K562 (cell line): ENCODE measurements around the gene MCU.
"Not testable (repeated sequence)": the region's sequence is repeated elsewhere in the genome, so short reads cannot be mapped to it uniquely, and the experiment has no call there.

Source experiments
- CBX8 ChIP-seq: fragments of 200-600 bp; sonication (generic); IDR thresholded peaks from 2 replicates; pipeline ENCODE4 v1.6.1; 2012; ENCODE audit warnings: borderline replicate concordance, mixed run types, low read depth, mild to moderate bottlenecking, moderate library complexity, mixed read lengths, low read length, control low read depth, inconsistent platforms; ENCODE audit not compliant: poor library complexity, severe bottlenecking; ENCODE audit errors: extremely low read depth
- ETV5 ChIP-seq: sonication (generic); formaldehyde crosslinking; IDR thresholded peaks from 2 replicates; pipeline ENCODE4 v1.4.0; 2020; ENCODE audit warnings: low read depth, mild to moderate bottlenecking, missing genetic modification reagents
- EZH2 ChIP-seq: IDR thresholded peaks from 2 replicates; pipeline ENCODE4 v1.6.1; 2012; ENCODE audit warnings: low read depth, mild to moderate bottlenecking, inconsistent platforms, low read length, borderline replicate concordance
- MYC ChIP-seq, 2 experiments: fragments of 250-450 bp in 1 of 2; sonication (Bioruptor Pico) in 1 of 2; IDR thresholded peaks; 2 replicates each; pipeline versions ENCODE4 v1.5.1 to v1.6.1; 2012 to 2021; ENCODE audit warnings: low read depth in 2 of 2, borderline replicate concordance in 1 of 2, improper control_type of control experiment in 1 of 2, low read length in 1 of 2, mild to moderate bottlenecking in 1 of 2, moderate library complexity in 1 of 2
- NFYB ChIP-seq: IDR thresholded peaks from 2 replicates; pipeline ENCODE4 v1.6.1; 2011; ENCODE audit warnings: mild to moderate bottlenecking, moderate library complexity; ENCODE audit not compliant: insufficient read length; ENCODE audit errors: extremely low read depth
- TF ChIP-seq, protein P1 (sequence below): sonication (generic); formaldehyde crosslinking; IDR thresholded peaks from 2 replicates; pipeline ENCODE4 v1.8.0; 2022; ENCODE audit warnings: mild to moderate bottlenecking, missing genetic modification reagents
- TF ChIP-seq, protein P2 (sequence below): fragments of 450-650 bp; formaldehyde crosslinking; IDR thresholded peaks from 2 replicates; pipeline ENCODE4 v1.4.0; 2020; ENCODE audit warnings: mild to moderate bottlenecking, moderate library complexity
- TF ChIP-seq, protein P3 (sequence below), 3 experiments: IDR thresholded peaks in 2 of 3; conservative IDR thresholded peaks in 1 of 3; 2 replicates each; pipeline ENCODE4 v1.5.1; 2011 to 2012; ENCODE audit warnings: low read length in 3 of 3, mild to moderate bottlenecking in 3 of 3, control low read depth in 2 of 3, improper control_type of control experiment in 1 of 3, inconsistent platforms in 1 of 3, low read depth in 1 of 3, mixed read lengths in 1 of 3, moderate library complexity in 1 of 3; ENCODE audit not compliant: insufficient read depth in 2 of 3
- TF ChIP-seq, protein P4 (sequence below): fragments of 450-650 bp; formaldehyde crosslinking; IDR thresholded peaks from 2 replicates; pipeline ENCODE4 v1.4.0; 2022; ENCODE audit warnings: missing genetic modification characterization

DNA sequence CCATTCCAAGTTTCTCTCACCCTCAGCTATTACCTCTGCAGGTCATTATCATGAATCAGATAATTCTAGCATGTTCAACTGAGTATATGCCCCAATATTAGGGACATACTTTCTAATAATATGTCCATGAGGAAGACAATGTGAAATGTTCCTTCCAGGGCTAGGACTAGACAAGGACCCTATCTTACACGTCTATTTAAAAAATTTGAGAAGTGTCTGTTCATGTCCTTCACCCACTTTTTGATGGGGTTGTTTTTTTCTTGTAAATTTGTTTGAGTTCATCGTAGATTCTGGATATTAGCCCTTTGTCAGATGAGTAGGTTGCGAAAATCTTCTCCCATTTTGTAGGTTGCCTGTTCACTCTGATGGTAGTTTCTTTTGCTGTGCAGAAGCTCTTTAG, 45.0 kb upstream of the MCU start:
- TF ChIP-seq, protein P1, sequence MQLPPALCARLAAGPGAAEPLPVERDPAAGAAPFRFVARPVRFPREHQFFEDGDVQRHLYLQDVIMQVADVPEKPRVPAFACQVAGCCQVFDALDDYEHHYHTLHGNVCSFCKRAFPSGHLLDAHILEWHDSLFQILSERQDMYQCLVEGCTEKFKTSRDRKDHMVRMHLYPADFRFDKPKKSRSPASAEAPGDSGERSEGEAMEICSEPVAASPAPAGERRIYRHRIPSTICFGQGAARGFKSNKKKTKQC (CRISPR knock-in tag): not testable (repeated sequence)
- TF ChIP-seq CBX8; ETV5; MYC (IDR thresholded peaks at IDR 0.05; ENCODE audit: low read depth, low read length); MYC (CRISPR knock-in tag; IDR thresholded peaks at IDR 0.05; ENCODE audit: borderline replicate concordance, low read depth); NFYB; EZH2: not testable (repeated sequence)
- TF ChIP-seq, protein P2, sequence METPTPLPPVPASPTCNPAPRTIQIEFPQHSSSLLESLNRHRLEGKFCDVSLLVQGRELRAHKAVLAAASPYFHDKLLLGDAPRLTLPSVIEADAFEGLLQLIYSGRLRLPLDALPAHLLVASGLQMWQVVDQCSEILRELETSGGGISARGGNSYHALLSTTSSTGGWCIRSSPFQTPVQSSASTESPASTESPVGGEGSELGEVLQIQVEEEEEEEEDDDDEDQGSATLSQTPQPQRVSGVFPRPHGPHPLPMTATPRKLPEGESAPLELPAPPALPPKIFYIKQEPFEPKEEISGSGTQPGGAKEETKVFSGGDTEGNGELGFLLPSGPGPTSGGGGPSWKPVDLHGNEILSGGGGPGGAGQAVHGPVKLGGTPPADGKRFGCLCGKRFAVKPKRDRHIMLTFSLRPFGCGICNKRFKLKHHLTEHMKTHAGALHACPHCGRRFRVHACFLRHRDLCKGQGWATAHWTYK (CRISPR knock-in tag): not testable (repeated sequence)
- TF ChIP-seq, protein P3, sequence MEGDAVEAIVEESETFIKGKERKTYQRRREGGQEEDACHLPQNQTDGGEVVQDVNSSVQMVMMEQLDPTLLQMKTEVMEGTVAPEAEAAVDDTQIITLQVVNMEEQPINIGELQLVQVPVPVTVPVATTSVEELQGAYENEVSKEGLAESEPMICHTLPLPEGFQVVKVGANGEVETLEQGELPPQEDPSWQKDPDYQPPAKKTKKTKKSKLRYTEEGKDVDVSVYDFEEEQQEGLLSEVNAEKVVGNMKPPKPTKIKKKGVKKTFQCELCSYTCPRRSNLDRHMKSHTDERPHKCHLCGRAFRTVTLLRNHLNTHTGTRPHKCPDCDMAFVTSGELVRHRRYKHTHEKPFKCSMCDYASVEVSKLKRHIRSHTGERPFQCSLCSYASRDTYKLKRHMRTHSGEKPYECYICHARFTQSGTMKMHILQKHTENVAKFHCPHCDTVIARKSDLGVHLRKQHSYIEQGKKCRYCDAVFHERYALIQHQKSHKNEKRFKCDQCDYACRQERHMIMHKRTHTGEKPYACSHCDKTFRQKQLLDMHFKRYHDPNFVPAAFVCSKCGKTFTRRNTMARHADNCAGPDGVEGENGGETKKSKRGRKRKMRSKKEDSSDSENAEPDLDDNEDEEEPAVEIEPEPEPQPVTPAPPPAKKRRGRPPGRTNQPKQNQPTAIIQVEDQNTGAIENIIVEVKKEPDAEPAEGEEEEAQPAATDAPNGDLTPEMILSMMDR (IDR thresholded peaks at IDR 0.05 in 2 of 3, conservative IDR thresholded peaks at IDR 0.05 in 1 of 3; ENCODE audit: insufficient read depth in 2 of 3, low read depth in 1 of 3, low read length in 3 of 3): not testable (repeated sequence)
- TF ChIP-seq, protein P4, sequence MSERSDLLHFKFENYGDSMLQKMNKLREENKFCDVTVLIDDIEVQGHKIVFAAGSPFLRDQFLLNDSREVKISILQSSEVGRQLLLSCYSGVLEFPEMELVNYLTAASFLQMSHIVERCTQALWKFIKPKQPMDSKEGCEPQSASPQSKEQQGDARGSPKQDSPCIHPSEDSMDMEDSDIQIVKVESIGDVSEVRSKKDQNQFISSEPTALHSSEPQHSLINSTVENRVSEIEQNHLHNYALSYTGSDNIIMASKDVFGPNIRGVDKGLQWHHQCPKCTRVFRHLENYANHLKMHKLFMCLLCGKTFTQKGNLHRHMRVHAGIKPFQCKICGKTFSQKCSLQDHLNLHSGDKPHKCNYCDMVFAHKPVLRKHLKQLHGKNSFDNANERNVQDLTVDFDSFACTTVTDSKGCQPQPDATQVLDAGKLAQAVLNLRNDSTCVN (CRISPR knock-in tag): not testable (repeated sequence)
